GDM1 (cell line): ENCODE measurements around the gene RNU1-3.
"Not testable (repeated sequence)": the region's sequence is repeated elsewhere in the genome, so short reads cannot be mapped to it uniquely, and the experiment has no call there.

Experiments used
- DNase-seq: peaks from one replicate; lab custom pipeline; 2025; lab: John Stamatoyannopoulos, UW

The RNU1-3 gene

GRCh38 chr1:16666502-16667413, at the start of gene RNU1-3:
TSS of gene RNU1-3 (minus strand) at chr1:16666948.
- not testable (repeated sequence) for DNase-seq

- not testable (repeated sequence) for DNase-seq
These were observed 46.7 kb upstream of the RNU1-3 start for GRCh38 chr1:16713480-16713879.

- DNase-seq = not testable (repeated sequence)
These were observed 46.2 kb upstream of the RNU1-3 start for GRCh38 chr1:16712984-16713383.

GRCh38 chr1:16712582-16712981, 45.8 kb upstream of the RNU1-3 start:
- not testable (repeated sequence) for DNase-seq

GRCh38 chr1:16712131-16712530, 45.4 kb upstream of the RNU1-3 start:
- DNase-seq = not testable (repeated sequence)

- DNase-seq = not testable (repeated sequence)
These were observed 43.9 kb upstream of the RNU1-3 start for GRCh38 chr1:16710618-16711017.

- DNase-seq = not testable (repeated sequence)
These were observed 42.9 kb upstream of the RNU1-3 start for GRCh38 chr1:16709659-16710087.

GRCh38 chr1:16708704-16709103, 42.0 kb upstream of the RNU1-3 start:
- not testable (repeated sequence) for DNase-seq

- DNase-seq = not testable (repeated sequence)
These were observed 40.7 kb upstream of the RNU1-3 start for GRCh38 chr1:16707130-16708093.

GRCh38 chr1:16706302-16706701, 39.6 kb upstream of the RNU1-3 start:
- DNase-seq = not testable (repeated sequence)

GRCh38 chr1:16704502-16705100, 37.9 kb upstream of the RNU1-3 start:
- DNase-seq = not testable (repeated sequence)

- DNase-seq = not testable (repeated sequence)
These were observed 37.3 kb upstream of the RNU1-3 start for GRCh38 chr1:16704076-16704475.

GRCh38 chr1:16703602-16704001, 36.9 kb upstream of the RNU1-3 start:
- DNase-seq = not testable (repeated sequence)

GRCh38 chr1:16703141-16703540, 36.4 kb upstream of the RNU1-3 start:
- DNase-seq = not testable (repeated sequence)

- not testable (repeated sequence) for DNase-seq
These were observed 35.5 kb upstream of the RNU1-3 start for GRCh38 chr1:16702280-16702679.

- not testable (repeated sequence) for DNase-seq
These were observed 34.4 kb upstream of the RNU1-3 start for GRCh38 chr1:16701189-16701588.

GRCh38 chr1:16700138-16700895, 33.6 kb upstream of the RNU1-3 start:
- not testable (repeated sequence) for DNase-seq

GRCh38 chr1:16699440-16699839, 32.7 kb upstream of the RNU1-3 start:
- not testable (repeated sequence) for DNase-seq

GRCh38 chr1:16697152-16697551, 30.4 kb upstream of the RNU1-3 start:
- not testable (repeated sequence) for DNase-seq

- DNase-seq = not testable (repeated sequence)
These were observed 29.9 kb upstream of the RNU1-3 start for GRCh38 chr1:16696507-16697150.
